H1 (cell line): Measurements from ENCODE around the gene IFT80. TPM values are rescaled to one million over a fixed set of nuclear protein-coding genes. Genes with fewer than 3 reads are reported as not detected.

Experiments
- CTCF ChIA-PET: fragments of 300-600 bp; sonication (Branson Sonifier 250); formaldehyde crosslinking; loops from one replicate; lab custom pipeline; 2021; ENCODE audit not compliant: partially characterized antibody; lab: Charles Lee
- POLR2A ChIA-PET: fragments of 300-600 bp; sonication (Branson Sonifier 250); formaldehyde crosslinking; loops from one replicate; lab custom pipeline; 2021; ENCODE audit warnings: inconsistent platforms; ENCODE audit not compliant: partially characterized antibody; lab: Charles Lee
- DNase-seq, 2 experiments: peaks; one replicate each; pipeline versions ENCODE4 v3.0.0 to v3.0.0-alpha.2; 2010 to 2022; ENCODE audit warnings: low spot score in 2 of 2, low read depth in 1 of 2, mixed read lengths in 1 of 2
- FAIRE-seq: peaks from 2 replicates; lab custom pipeline; 2011; peaks lifted over from hg19 to GRCh38; lab: Jason Lieb, UNC
- H2AFZ ChIP-seq: 2 replicates; pipeline ENCODE4 v1.8.1; 2012; ENCODE audit warnings: low read length, inconsistent platforms
- H2AK5ac ChIP-seq: 2 replicates; pipeline ENCODE4 v1.6.1; 2013; ENCODE audit warnings: low read depth, low read length
- H2BK120ac ChIP-seq: replicated peaks from 2 replicates; pipeline ENCODE3; 2013; ENCODE audit warnings: low read depth, low read length, inconsistent platforms
- H2BK12ac ChIP-seq: 2 replicates; pipeline ENCODE4 v1.6.1; 2013; ENCODE audit warnings: low read depth, low read length
- H2BK15ac ChIP-seq: 2 replicates; pipeline ENCODE4 v1.6.1; 2013; ENCODE audit warnings: low read length
- H2BK20ac ChIP-seq: 2 replicates; pipeline ENCODE4 v1.6.1; 2013; ENCODE audit warnings: low read length
- H2BK5ac ChIP-seq: 2 replicates; pipeline ENCODE4 v1.6.1; 2013; ENCODE audit warnings: low read depth, low read length
- H3K14ac ChIP-seq: 2 replicates; pipeline ENCODE4 v1.6.1; 2013; ENCODE audit warnings: inconsistent platforms; ENCODE audit not compliant: insufficient read length
- H3K18ac ChIP-seq: 2 replicates; pipeline ENCODE4 v1.6.1; 2013; ENCODE audit warnings: low read length; ENCODE audit errors: extremely low read depth
- H3K23ac ChIP-seq: 2 replicates; pipeline ENCODE4 v1.6.1; 2013; ENCODE audit warnings: inconsistent platforms; ENCODE audit not compliant: insufficient read length
- H3K23me2 ChIP-seq: 2 replicates; pipeline ENCODE4 v1.6.1; 2013; ENCODE audit warnings: low read depth, low read length
- H3K27ac ChIP-seq: 2 replicates; pipeline ENCODE4 v1.6.1; 2011; ENCODE audit warnings: low read depth, low read length, inconsistent platforms
- H3K27me3 ChIP-seq, 4 experiments: replicated peaks in 1 of 4; 1 replicate in 1 of 4; 2 replicates in 3 of 4; pipeline versions ENCODE4 v1.6.1 to v1.8.1; 2011 to 2013; ENCODE audit warnings: low read length in 3 of 4, mild to moderate bottlenecking in 3 of 4, inconsistent platforms in 2 of 4, mixed read lengths in 2 of 4, moderate library complexity in 1 of 4; ENCODE audit not compliant: control insufficient read depth in 3 of 4, insufficient read depth in 3 of 4; ENCODE audit errors: extremely low read depth in 1 of 4
- H3K36me3 ChIP-seq, 4 experiments: 2 replicates each; pipeline versions ENCODE4 v1.6.1 to v1.8.1; 2011 to 2013; ENCODE audit warnings: mild to moderate bottlenecking in 4 of 4, low read length in 3 of 4, moderate library complexity in 2 of 4, control low read depth in 1 of 4, inconsistent platforms in 1 of 4; ENCODE audit not compliant: insufficient read depth in 4 of 4, control insufficient read depth in 2 of 4
- H3K4ac ChIP-seq: replicated peaks from 2 replicates; pipeline ENCODE3; 2013; ENCODE audit warnings: low read length, low read depth, mixed read lengths, inconsistent platforms; ENCODE audit not compliant: insufficient read length
- H3K4me1 ChIP-seq, 4 experiments: replicated peaks in 1 of 4; 1 replicate in 1 of 4; 2 replicates in 3 of 4; pipeline versions ENCODE4 v1.6.1 to v1.8.1; 2011 to 2013; ENCODE audit warnings: low read length in 3 of 4, inconsistent platforms in 2 of 4, mixed read lengths in 1 of 4; ENCODE audit not compliant: insufficient read depth in 4 of 4, control insufficient read depth in 3 of 4
- H3K4me2 ChIP-seq, 2 experiments: 2 replicates each; pipeline versions ENCODE4 v1.6.1 to v1.8.1; 2011 to 2013; ENCODE audit warnings: low read depth in 2 of 2, low read length in 2 of 2, control low read depth in 1 of 2, inconsistent platforms in 1 of 2, mild to moderate bottlenecking in 1 of 2; ENCODE audit not compliant: insufficient read depth in 1 of 2
- H3K4me3 ChIP-seq, 4 experiments: fragments of 200-600, 300-600 bp in 1 of 4; sonication (generic), shearing (Covaris generic), sonication (Bioruptor Twin) in 1 of 4; 2 replicates each; pipeline versions ENCODE4 v1.5.1 to v1.8.1; 2011 to 2016; ENCODE audit warnings: low read length in 4 of 4, low read depth in 3 of 4, control low read depth in 2 of 4, inconsistent platforms in 2 of 4, mild to moderate bottlenecking in 2 of 4, mixed read lengths in 1 of 4, moderate library complexity in 1 of 4; ENCODE audit not compliant: insufficient read depth in 2 of 4; ENCODE audit errors: extremely low read depth in 1 of 4
- H3K56ac ChIP-seq: replicated peaks from 2 replicates; pipeline ENCODE3; 2013; ENCODE audit warnings: low read depth, mild to moderate bottlenecking, mixed read lengths, low read length, inconsistent platforms; ENCODE audit not compliant: insufficient read length
- H3K79me1 ChIP-seq: 2 replicates; pipeline ENCODE4 v1.6.1; 2013; ENCODE audit warnings: low read depth, low read length, control low read depth
- H3K79me2 ChIP-seq, 2 experiments: 2 replicates each; pipeline versions ENCODE4 v1.6.1 to v1.8.1; 2012 to 2013; ENCODE audit warnings: low read length in 2 of 2, mild to moderate bottlenecking in 2 of 2, inconsistent platforms in 1 of 2; ENCODE audit not compliant: insufficient read depth in 2 of 2, control insufficient read depth in 1 of 2
- H3K9ac ChIP-seq, 4 experiments: replicated peaks in 1 of 4; 1 replicate in 1 of 4; 2 replicates in 3 of 4; pipeline versions ENCODE4 v1.6.1 to v1.8.1; 2011 to 2013; ENCODE audit warnings: low read depth in 3 of 4, low read length in 3 of 4, control low read depth in 2 of 4, mild to moderate bottlenecking in 2 of 4, moderate library complexity in 2 of 4, inconsistent platforms in 1 of 4; ENCODE audit errors: extremely low read depth in 1 of 4
- H3K9me3 ChIP-seq, 2 experiments: 2 replicates each; pipeline versions ENCODE4 v1.6.1 to v1.8.1; 2012 to 2013; ENCODE audit warnings: mild to moderate bottlenecking in 2 of 2, moderate library complexity in 2 of 2, control low read depth in 1 of 2, inconsistent platforms in 1 of 2, low read depth in 1 of 2, low read length in 1 of 2, mixed read lengths in 1 of 2; ENCODE audit not compliant: insufficient read depth in 2 of 2
- H4K20me1 ChIP-seq, 2 experiments: replicated peaks in 1 of 2; 2 replicates each; pipeline versions ENCODE3 to v1.8.1; 2011 to 2013; ENCODE audit warnings: inconsistent platforms in 2 of 2, low read length in 2 of 2, mild to moderate bottlenecking in 1 of 2; ENCODE audit not compliant: insufficient read depth in 2 of 2, control insufficient read depth in 1 of 2
- H4K5ac ChIP-seq: 2 replicates; pipeline ENCODE4 v1.6.1; 2013; ENCODE audit warnings: low read length, low read depth, mixed read lengths, inconsistent platforms; ENCODE audit not compliant: insufficient read length
- H4K8ac ChIP-seq: 2 replicates; pipeline ENCODE4 v1.8.0; 2013; ENCODE audit warnings: mild to moderate bottlenecking, moderate library complexity, low read length, inconsistent platforms; ENCODE audit not compliant: insufficient read depth; ENCODE audit errors: extremely low read depth
- H4K91ac ChIP-seq: replicated peaks from 2 replicates; pipeline ENCODE3; 2013; ENCODE audit warnings: low read length, mixed read lengths, inconsistent platforms; ENCODE audit not compliant: insufficient read length
- GABPA ChIP-seq: IDR thresholded peaks from 2 replicates; pipeline ENCODE4 v1.6.1; 2011; ENCODE audit warnings: mild to moderate bottlenecking, low read length, moderate library complexity, borderline replicate concordance; ENCODE audit not compliant: insufficient read depth
- HDAC2 ChIP-seq, 2 experiments: fragments of 300-600 bp in 1 of 2; sonication (generic) in 1 of 2; IDR thresholded peaks; 2 replicates each; pipeline ENCODE4 v1.6.1; 2011 to 2012; ENCODE audit warnings: low read depth in 2 of 2, low read length in 2 of 2, mild to moderate bottlenecking in 2 of 2, moderate library complexity in 2 of 2, borderline replicate concordance in 1 of 2, inconsistent platforms in 1 of 2
- KDM4A ChIP-seq: IDR thresholded peaks from one replicate; pipeline ENCODE4 v1.7.1; 2012; ENCODE audit warnings: low read depth, mild to moderate bottlenecking, moderate library complexity, low read length, inconsistent platforms; ENCODE audit not compliant: severe bottlenecking
- KDM5A ChIP-seq: fragments of 200-600 bp; IDR thresholded peaks from 2 replicates; pipeline ENCODE4 v1.7.1; 2012; ENCODE audit warnings: mild to moderate bottlenecking, low read length, inconsistent platforms, mixed read lengths
- RFX5 ChIP-seq: IDR thresholded peaks from 2 replicates; pipeline ENCODE4 v1.6.1; 2011; ENCODE audit warnings: low read depth, low read length, improper control_type of control experiment, borderline replicate concordance
- SP1 ChIP-seq: IDR thresholded peaks from 2 replicates; pipeline ENCODE4 v1.6.1; 2011; ENCODE audit warnings: low read depth, low read length
- ZNF274 ChIP-seq: IDR thresholded peaks from 2 replicates; pipeline ENCODE4 v1.7.0; 2012; ENCODE audit warnings: low read length, borderline replicate concordance; ENCODE audit errors: extremely low read depth
- WGBS, 2 experiments: shearing (Covaris generic) in 1 of 2; methylation state at CpG; one replicate each; pipeline versions ENCODE4 v1.1.6 to v1.1.7; 2013 to 2015; ENCODE audit warnings: low lambda C conversion rate in 2 of 2, mixed read lengths in 2 of 2, inconsistent platforms in 1 of 2, low coverage in 1 of 2, missing lambda C conversion rate in 1 of 2; ENCODE audit not compliant: insufficient replicate concordance in 2 of 2, insufficient coverage in 1 of 2, insufficient read length in 1 of 2; ENCODE audit errors: extremely low coverage in 1 of 2, missing lambda C conversion rate in 1 of 2; 5-methylcytosine and 5-hydroxymethylcytosine counted together
- polyA plus RNA-seq, 7 experiments: library from polyadenylated mRNA; depleted of rRNA in 3 of 7; stranded (reverse) in 5 of 7; unstranded in 2 of 7; fragments of >200 nt in 5 of 7; fragments of 200-250 nt in 2 of 7; gene quantifications; 1 replicate in 5 of 7; 2 replicates in 1 of 7; 4 replicates in 1 of 7; pipeline versions ENCODE4 v1.2.1 to v1.2.3, GENCODE V29; 2011 to 2013; ENCODE audit warnings: missing spikeins in 2 of 7, mixed read lengths in 2 of 7
- total RNA-seq: library from RNA; stranded (reverse); fragmentation: NEBNext Ultra II Directional; extraction: Animal tissue kit (Norgen Biotek cat#: 25700); gene quantifications from 2 replicates; pipeline ENCODE4 v1.2.1, GENCODE V29; 2021
- TF ChIP-seq, protein P1 (sequence below): IDR thresholded peaks from 2 replicates; pipeline ENCODE4 v1.6.1; 2012; ENCODE audit warnings: inconsistent platforms

The IFT80 gene
- total and polyA plus RNA-seq, 2 of the 8 experiments (the other 6 are each of a cell fraction or from before 2014, with no cell fraction given) = 7.2 to 25.9 TPM

DNA sequence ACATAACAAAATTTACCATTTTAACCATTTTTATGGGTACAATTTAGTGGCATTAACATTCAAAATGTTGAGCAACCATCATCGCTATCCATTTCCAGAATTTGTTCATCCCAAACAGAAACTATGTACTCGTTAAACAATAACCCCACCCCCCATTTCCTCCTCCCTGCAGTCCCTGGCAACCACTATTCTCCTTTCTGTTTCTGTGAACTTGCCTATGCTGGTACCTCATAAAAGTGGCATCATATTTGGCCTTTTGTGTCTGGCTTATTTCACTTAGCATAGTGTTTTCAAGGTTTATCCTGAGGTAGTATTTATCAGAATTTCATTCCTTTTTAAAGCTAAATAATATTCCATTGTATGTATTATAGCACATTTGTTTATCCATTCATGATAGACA lies 141.4 kb downstream of the IFT80 start:
- Histone ChIP-seq H3K4me2 (no peak overlapping the region), H3K79me2 (no peaks in the 10 kb centered on the region), H4K91ac (no peak overlapping the region), H4K20me1 (no peaks in the 10 kb centered on the region), H2BK15ac (no peak overlapping the region), H3K4me1 (no peaks in the 10 kb centered on the region), H3K56ac (no peak overlapping the region), H3K9ac (no peak overlapping the region), H3K14ac (no peak overlapping the region), H3K27me3 (no peaks in the 10 kb centered on the region), H2AFZ (no peak overlapping the region), H3K27ac (no peak overlapping the region), H3K4ac (no peak overlapping the region), H2AK5ac (no peak overlapping the region), H3K36me3 (no peaks in the 10 kb centered on the region), H3K79me1 (no peaks in the 10 kb centered on the region), H2BK5ac (no peak overlapping the region), H3K4me3 (no peak overlapping the region), H3K18ac (no peak overlapping the region), H3K23me2 (no peaks in the 10 kb centered on the region), H2BK12ac (no peak overlapping the region), H3K23ac (no peak overlapping the region), H4K8ac (no peak overlapping the region), H4K5ac (no peak overlapping the region), H2BK120ac (no peak overlapping the region), H2BK20ac (no peak overlapping the region), H3K9me3 (no peaks in the 10 kb centered on the region)
- no peak for DNase-seq
- 84% methylated on average over 2 of the region's 2 CpGs; no CpG with 5 or more reads in 1 of the 2 experiments for WGBS, 2 experiments
- CTCF ChIA-PET = interaction anchor here (0.6 kb wide), 1 partner anchor 43 kb away, joined by 3 read pairs; no protein-coding TSS in a partner anchor
- no peak for FAIRE-seq
- POLR2A ChIA-PET = no interaction called here
- TF ChIP-seq KDM5A (no peak), HDAC2 (IDR thresholded peaks at IDR 0.05; ENCODE audit: borderline replicate concordance in 1 of 2, low read depth in 2 of 2, low read length in 2 of 2) (no peak), GABPA (no peak), RFX5 (no peak), SP1 (no peak), KDM4A (no peak), ZNF274 (no peak)
- TF ChIP-seq, protein P1, sequence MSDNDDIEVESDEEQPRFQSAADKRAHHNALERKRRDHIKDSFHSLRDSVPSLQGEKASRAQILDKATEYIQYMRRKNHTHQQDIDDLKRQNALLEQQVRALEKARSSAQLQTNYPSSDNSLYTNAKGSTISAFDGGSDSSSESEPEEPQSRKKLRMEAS = no peak
